Right lobe of liver (tissue), 6 donors: ENCODE data around the gene IL23A. TPM values are rescaled to one million over a fixed set of nuclear protein-coding genes. Genes with fewer than 3 reads are reported as not detected.
A peak's percentile ranks its signal among the peaks of the same experiment; 100 is the strongest.

Experiments used
- ATAC-seq, 4 donors: fragments of 200-7000 bp; cut with Tn5 transposase; one replicate each; pipeline ENCODE4 v1.9.1; 2020; ENCODE audit warnings: mild to moderate bottlenecking in 4 of 4, moderate library complexity in 4 of 4
- DNase-seq, 3 donors: peaks; one replicate each; pipeline ENCODE4 v3.0.0-alpha.2; 2020
- H3K27ac ChIP-seq, 3 donors: fragments of 200-600 bp; one replicate each; pipeline ENCODE4 v1.8.0; 2022
- H3K27me3 ChIP-seq, 2 donors: fragments of 200-600 bp; one replicate each; pipeline ENCODE4 v1.8.0; 2022
- H3K36me3 ChIP-seq, 4 donors: fragments of 200-600 bp; sonication (generic) in 1 of 4; one replicate each; pipeline versions ENCODE4 v1.5.1 to v1.8.0; 2017 to 2022; ENCODE audit warnings: control low read depth in 1 of 4
- H3K4me1 ChIP-seq, 4 donors: fragments of 200-600 bp; sonication (generic) in 1 of 4; one replicate each; pipeline versions ENCODE4 v1.5.1 to v1.8.0; 2017 to 2022; ENCODE audit warnings: control low read depth in 1 of 4
- H3K4me3 ChIP-seq, 3 donors: fragments of 200-600 bp; one replicate each; pipeline ENCODE4 v1.8.0; 2022
- H3K9me3 ChIP-seq, 4 donors: fragments of 200-600 bp; sonication (generic) in 1 of 4; one replicate each; pipeline versions ENCODE4 v1.5.1 to v1.8.0; 2017 to 2022; ENCODE audit warnings: control low read depth in 1 of 4
- POLR2A ChIP-seq: fragments of 450-650 bp; IDR thresholded peaks from one replicate; pipeline ENCODE4 v1.6.1; 2017; ENCODE audit warnings: antibody characterized with exemption, mild to moderate bottlenecking
- WGBS: methylation state at CpG from one replicate; pipeline ENCODE4 v1.1.6; 2018; ENCODE audit warnings: low coverage, low lambda C conversion rate; ENCODE audit not compliant: insufficient coverage; ENCODE audit errors: missing lambda C conversion rate; 5-methylcytosine and 5-hydroxymethylcytosine counted together
- intact Hi-C, 2 donors: fragments of 100-400 bp; cut with DNase I; formaldehyde crosslinking; loops; one replicate each; pipeline versions ENCODE4 v1.11.2 to v1.14.1; 2022
- total RNA-seq, 6 experiments: library from RNA; depleted of rRNA in 2 of 6; stranded (reverse); fragments of >200 nt in 2 of 6; fragmentation: NEBNext Ultra II Directional in 3 of 6; extraction: Animal tissue kit (Norgen Biotek cat#: 25700) in 3 of 6; gene quantifications; one replicate each; pipeline versions ENCODE4 v1.1.0 to v1.2.4, GENCODE V29; 2016 to 2023
- TF ChIP-seq, protein P1 (sequence below), 4 donors: fragments of 200-600 bp in 3 of 4; fragments of 450-650 bp in 1 of 4; IDR thresholded peaks; one replicate each; pipeline versions ENCODE4 v1.5.1 to v1.8.0; 2016 to 2022; ENCODE audit warnings: antibody characterized with exemption in 4 of 4, mild to moderate bottlenecking in 2 of 4
- donor health status: DM: no; HTN: yes; CAD: no.
- donor health status: DM: no; HTN: no; CAD: no.
- donor health status: DM: no; HTN: no; CAD: no.
- donor health status: DM: no; HTN: yes; CAD: no.
- donor health status: DM: no; HTN: yes; CAD: no.

Gene IL23A
- total RNA-seq, 6 experiments from 2014 or later: not detected

GRCh38 chr12:56311003-56311402 lies 27.7 kb upstream of the IL23A start:
- intact Hi-C loops: no loop called here

DNA sequence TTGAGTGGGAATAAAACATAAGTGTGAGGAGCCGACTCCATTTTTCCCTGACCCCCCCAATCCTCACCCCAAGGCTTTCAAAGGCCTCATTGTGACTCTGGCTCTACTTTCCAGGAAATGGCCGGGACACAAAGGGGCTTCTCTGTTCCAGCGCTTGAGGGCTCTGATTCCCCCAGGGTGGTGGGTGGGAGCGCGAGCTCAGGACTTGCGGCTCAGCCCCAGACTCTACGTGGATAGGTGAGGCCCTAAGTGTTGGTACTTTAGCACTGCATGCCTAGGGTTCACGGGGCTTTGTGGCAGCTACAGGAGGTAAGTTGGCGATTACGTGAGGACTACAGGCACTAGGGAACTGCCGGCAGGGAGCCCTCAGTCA lies 23.4 kb upstream of the IL23A start:
- Histone ChIP-seq H3K9me3 (no peaks in the 10 kb centered on the region), H3K27me3 (no peaks in the 10 kb centered on the region), H3K27ac (peak overlapping the region; percentile 72 to 92 (median 87)), H3K36me3 (peaks cover 0 to 42% (median 17%) of the 10 kb centered on the region in 4 donors), H3K4me3 (peak overlapping the region; percentile 74 to 90 (median 90)), H3K4me1 (peaks cover 0 to 13% (median 5%) of the 10 kb centered on the region in 4 donors)
- peak in 1 of 4 donors; percentile 2 for ATAC-seq
- WGBS: 0% methylated on average over 7 of the region's 11 CpGs
- peak in 1 of 3 donors; percentile 56 for DNase-seq
- TF ChIP-seq, protein P1, sequence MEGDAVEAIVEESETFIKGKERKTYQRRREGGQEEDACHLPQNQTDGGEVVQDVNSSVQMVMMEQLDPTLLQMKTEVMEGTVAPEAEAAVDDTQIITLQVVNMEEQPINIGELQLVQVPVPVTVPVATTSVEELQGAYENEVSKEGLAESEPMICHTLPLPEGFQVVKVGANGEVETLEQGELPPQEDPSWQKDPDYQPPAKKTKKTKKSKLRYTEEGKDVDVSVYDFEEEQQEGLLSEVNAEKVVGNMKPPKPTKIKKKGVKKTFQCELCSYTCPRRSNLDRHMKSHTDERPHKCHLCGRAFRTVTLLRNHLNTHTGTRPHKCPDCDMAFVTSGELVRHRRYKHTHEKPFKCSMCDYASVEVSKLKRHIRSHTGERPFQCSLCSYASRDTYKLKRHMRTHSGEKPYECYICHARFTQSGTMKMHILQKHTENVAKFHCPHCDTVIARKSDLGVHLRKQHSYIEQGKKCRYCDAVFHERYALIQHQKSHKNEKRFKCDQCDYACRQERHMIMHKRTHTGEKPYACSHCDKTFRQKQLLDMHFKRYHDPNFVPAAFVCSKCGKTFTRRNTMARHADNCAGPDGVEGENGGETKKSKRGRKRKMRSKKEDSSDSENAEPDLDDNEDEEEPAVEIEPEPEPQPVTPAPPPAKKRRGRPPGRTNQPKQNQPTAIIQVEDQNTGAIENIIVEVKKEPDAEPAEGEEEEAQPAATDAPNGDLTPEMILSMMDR (IDR thresholded peaks at IDR 0.05): no peak
- no peak for TF ChIP-seq POLR2A
- intact Hi-C loops: no loop called here

More at GRCh38 chr12:56311003-56311402, 27.7 kb upstream of the IL23A start:
- WGBS: 94% methylated on average over 6 of the region's 12 CpGs
- H3K36me3 ChIP-seq: peaks cover 0 to 40% (median 17%) of the 10 kb centered on the region in 4 donors
- H3K9me3 ChIP-seq: no peaks in the 10 kb centered on the region
- H3K4me3 ChIP-seq: no peak overlapping the region
- no peaks in the 10 kb centered on the region for H3K27me3 ChIP-seq
- no peak for ATAC-seq
- DNase-seq: no peak
- peaks cover 0 to 15% (median 3%) of the 10 kb centered on the region in 4 donors for H3K4me1 ChIP-seq
- no peak overlapping the region for H3K27ac ChIP-seq
- TF ChIP-seq, protein P1 (IDR thresholded peaks at IDR 0.05): no peak
- TF ChIP-seq POLR2A: no peak

GRCh38 chr12:56315622-56316473 lies 22.8 kb upstream of the IL23A start, which contains the start of gene CNPY2:
CNPY2 (minus strand) TSS chr12:56315988; CDS start chr12:56315217, 771 bp downstream.
- TF ChIP-seq, protein P1 (IDR thresholded peaks at IDR 0.05): peak; percentile 5 to 28 (median 12)
- TF ChIP-seq POLR2A: peak; percentile 86
- intact Hi-C loops: no loop called here
- Histone ChIP-seq H3K27me3 (no peaks in the 10 kb centered on the region), H3K36me3 (peaks cover 0 to 42% (median 18%) of the 10 kb centered on the region in 4 donors), H3K4me1 (peaks cover 0 to 13% (median 5%) of the 10 kb centered on the region in 4 donors), H3K4me3 (peak within 1 kb of the TSS; percentile 74 to 90 (median 90)), H3K9me3 (no peaks in the 10 kb centered on the region), H3K27ac (peak within 1 kb of the TSS; percentile 72 to 92 (median 87))
- WGBS: 1% methylated on average over 11 of the region's 62 CpGs
- DNase-seq (peak; percentile 97 to 98 (median 98)), ATAC-seq (peak; percentile 90 to 95 (median 93))

- ATAC-seq (no peak), DNase-seq (no peak)
- TF ChIP-seq POLR2A: no peak
- TF ChIP-seq, protein P1 (IDR thresholded peaks at IDR 0.05): no peak
- 91% methylated on average over 3 of the region's 3 CpGs for WGBS
- Histone ChIP-seq H3K4me1 (peaks cover 0 to 13% (median 5%) of the 10 kb centered on the region in 4 donors), H3K36me3 (peaks cover 0 to 44% (median 21%) of the 10 kb centered on the region in 4 donors), H3K4me3 (no peak overlapping the region), H3K27ac (no peak overlapping the region), H3K9me3 (no peaks in the 10 kb centered on the region), H3K27me3 (no peaks in the 10 kb centered on the region)
- intact Hi-C loops: no loop called here
Observed at GRCh38 chr12:56317675-56318074, 21.0 kb upstream of the IL23A start.
